GM12878 (cell line): ENCODE results near the gene SORT1. TPM values are rescaled to one million over a fixed set of nuclear protein-coding genes. Genes with fewer than 3 reads are reported as not detected.

Experiments
- ATAC-seq: fragments of 200-7000 bp; cut with Tn5 transposase; 3 replicates; pipeline ENCODE4 v1.9.1; 2020; ENCODE audit warnings: mild to moderate bottlenecking, moderate library complexity
- BruUV-seq: library from RNA; stranded (reverse); fragments of 400-500 nt; replicated peaks from 2 replicates; lab custom pipeline; 2021; lab: Mats Ljungman, UMichigan
- CTCF ChIA-PET: fragments of 300-600 bp; sonication (Branson Sonifier 250); formaldehyde crosslinking; extraction: SDS; loops from one replicate; lab custom pipeline; 2021; ENCODE audit warnings: inconsistent platforms; lab: Yijun Ruan, JAX
- POLR2A ChIA-PET: fragments of 350-600 bp; formaldehyde crosslinking; extraction: SDS; loops from one replicate; lab custom pipeline; 2021; ENCODE audit warnings: inconsistent platforms; lab: Charles Lee
- RAD21 ChIA-PET: fragments of 300-600 bp; sonication (Branson Sonifier 250); formaldehyde crosslinking; loops from one replicate; lab custom pipeline; 2023; ENCODE audit warnings: antibody characterized with exemption; ENCODE audit not compliant: unreplicated experiment; lab: Charles Lee
- SMC1A ChIA-PET: fragments of 300-600 bp; sonication (Branson Sonifier 250); formaldehyde crosslinking; loops from one replicate; lab custom pipeline; 2023; ENCODE audit not compliant: unreplicated experiment, uncharacterized antibody; lab: Charles Lee
- DNase-seq: peaks from one replicate; pipeline ENCODE4 v3.0.0-alpha.2; 2011; ENCODE audit warnings: low read depth, low spot score
- FAIRE-seq: peaks from 3 replicates; lab custom pipeline; 2011; peaks lifted over from hg19 to GRCh38; lab: Jason Lieb, UNC
- H2AFZ ChIP-seq: 2 replicates; pipeline ENCODE4 v1.6.0; 2011; ENCODE audit warnings: low read depth, low read length, control low read depth; ENCODE audit not compliant: control insufficient read depth
- H3K27ac ChIP-seq: 2 replicates; pipeline ENCODE4 v1.5.1; 2011; ENCODE audit warnings: control low read depth; ENCODE audit not compliant: control insufficient read depth, insufficient read depth
- H3K27me3 ChIP-seq, 2 experiments: replicated peaks in 1 of 2; 2 replicates each; pipeline versions ENCODE4 v1.6.0 to v1.6.1; 2011; ENCODE audit warnings: low read length in 1 of 2; ENCODE audit not compliant: control insufficient read depth in 2 of 2, insufficient read depth in 2 of 2
- H3K36me3 ChIP-seq, 2 experiments: 2 replicates each; pipeline ENCODE4 v1.5.1; 2011; ENCODE audit warnings: low read length in 1 of 2; ENCODE audit not compliant: control insufficient read depth in 2 of 2, insufficient read depth in 2 of 2
- H3K4me1 ChIP-seq: 2 replicates; pipeline ENCODE4 v1.6.1; 2011; ENCODE audit warnings: mild to moderate bottlenecking, low read length, moderate library complexity, mixed read lengths; ENCODE audit not compliant: control insufficient read depth, insufficient read depth
- H3K4me2 ChIP-seq: 2 replicates; pipeline ENCODE4 v1.6.0; 2011; ENCODE audit warnings: control low read depth; ENCODE audit not compliant: control insufficient read depth, insufficient read depth
- H3K4me3 ChIP-seq: fragments of 200-600 bp; sonication (generic); 2 replicates; pipeline ENCODE4 v1.5.1; 2016
- H3K79me2 ChIP-seq: 2 replicates; pipeline ENCODE4 v1.6.0; 2011; ENCODE audit warnings: low read length; ENCODE audit not compliant: control insufficient read depth, insufficient read depth
- H3K9ac ChIP-seq: 2 replicates; pipeline ENCODE4 v1.8.0; 2011; ENCODE audit warnings: low read length, control low read depth, mixed read lengths; ENCODE audit not compliant: control insufficient read depth, insufficient read depth
- H3K9me3 ChIP-seq: replicated peaks from 3 replicates; pipeline ENCODE4 v1.5.1; 2011; ENCODE audit warnings: mild to moderate bottlenecking, low read length; ENCODE audit not compliant: control insufficient read depth, insufficient read depth
- H4K20me1 ChIP-seq: 2 replicates; pipeline ENCODE4 v1.6.0; 2011; ENCODE audit not compliant: control insufficient read depth, insufficient read depth
- BCL3 ChIP-seq: IDR thresholded peaks from 2 replicates; pipeline ENCODE4 v1.6.1; 2011; ENCODE audit warnings: borderline replicate concordance, low read depth, mild to moderate bottlenecking, moderate library complexity, low read length; ENCODE audit not compliant: insufficient read depth, poor library complexity, severe bottlenecking
- CEBPZ ChIP-seq: fragments of 150-350 bp; IDR thresholded peaks from 2 replicates; pipeline ENCODE4 v1.6.1; 2016; ENCODE audit warnings: low read depth, low read length
- EP300 ChIP-seq, 2 experiments: fragments of 150-350 bp in 1 of 2; IDR thresholded peaks; 2 replicates each; pipeline ENCODE4 v1.6.1; 2011 to 2012; ENCODE audit warnings: low read depth in 2 of 2, low read length in 2 of 2, borderline replicate concordance in 1 of 2, improper control_type of control experiment in 1 of 2, inconsistent platforms in 1 of 2; ENCODE audit not compliant: control insufficient read depth in 1 of 2
- HSF1 ChIP-seq: fragments of 150-350 bp; IDR thresholded peaks from 2 replicates; pipeline ENCODE4 v1.6.1; 2014; ENCODE audit warnings: mild to moderate bottlenecking, low read depth, low read length
- IKZF2 ChIP-seq, 2 experiments: fragments of 450-650 bp; IDR thresholded peaks; 2 replicates each; pipeline ENCODE4 v1.6.1; 2017; ENCODE audit warnings: mild to moderate bottlenecking in 2 of 2, moderate library complexity in 2 of 2
- KDM1A ChIP-seq: fragments of 200-600 bp; sonication (generic); IDR thresholded peaks from 2 replicates; pipeline ENCODE4 v1.6.1; 2016; ENCODE audit warnings: borderline replicate concordance
- MEF2A ChIP-seq: IDR thresholded peaks from 2 replicates; pipeline ENCODE4 v1.6.1; 2011; ENCODE audit warnings: low read depth, mild to moderate bottlenecking, low read length, moderate library complexity; ENCODE audit not compliant: insufficient read depth
- NKRF ChIP-seq: fragments of 450-650 bp; conservative IDR thresholded peaks from 2 replicates; pipeline ENCODE4 v1.6.1; 2017; ENCODE audit warnings: mild to moderate bottlenecking, moderate library complexity
- NR2C2 ChIP-seq: IDR thresholded peaks from 2 replicates; pipeline ENCODE4 v1.6.1; 2011; ENCODE audit warnings: borderline replicate concordance, low read depth; ENCODE audit not compliant: control insufficient read depth, insufficient read length
- PKNOX1 ChIP-seq: fragments of 450-650 bp; IDR thresholded peaks from 2 replicates; pipeline ENCODE4 v1.6.1; 2016; ENCODE audit warnings: mild to moderate bottlenecking
- RCOR1 ChIP-seq: conservative IDR thresholded peaks from 2 replicates; pipeline ENCODE4 v1.6.1; 2012; ENCODE audit warnings: low read depth, low read length, improper control_type of control experiment
- SIN3A ChIP-seq: IDR thresholded peaks from 2 replicates; pipeline ENCODE4 v1.6.1; 2012; ENCODE audit warnings: low read depth, low read length, improper control_type of control experiment
- WRNIP1 ChIP-seq: IDR thresholded peaks from 2 replicates; pipeline ENCODE4 v1.6.1; 2011; ENCODE audit warnings: low read depth, low read length, improper control_type of control experiment, borderline replicate concordance
- ZNF24 ChIP-seq: fragments of 450-650 bp; IDR thresholded peaks from 2 replicates; pipeline ENCODE4 v1.6.1; 2017; ENCODE audit warnings: antibody characterized with exemption, mild to moderate bottlenecking
- WGBS: methylation state at CpG from one replicate; pipeline ENCODE4 v1.1.6; 2016; ENCODE audit warnings: low lambda C conversion rate; ENCODE audit not compliant: insufficient replicate concordance, insufficient coverage; ENCODE audit errors: missing lambda C conversion rate; 5-methylcytosine and 5-hydroxymethylcytosine counted together
- in situ Hi-C: fragments of 300-500 bp; cut with MboI; formaldehyde crosslinking; loops from 9 replicates; pipeline ENCODE4 v1.14.3; 2018; ENCODE audit warnings: mixed read lengths
- intact Hi-C: fragments of 100-400 bp; cut with micrococcal nuclease; formaldehyde crosslinking; loops from one replicate; pipeline ENCODE4 v1.14.2; 2022; ENCODE audit not compliant: unreplicated experiment
- polyA plus RNA-seq, 11 experiments: library from polyadenylated mRNA; depleted of rRNA in 4 of 11; unstranded in 6 of 11; stranded (reverse) in 5 of 11; fragments of >200 nt; fragmentation: Nextera tagmentation in 4 of 11; fragmentation: Illumina TruSeq in 1 of 11; extraction: Ambion mirVana in 4 of 11; extraction: Trizol in 1 of 11; gene quantifications; 1 replicate in 1 of 11; 2 replicates in 10 of 11; pipeline versions ENCODE4 v1.2.1 to v1.2.3, GENCODE V29; 2011 to 2016; ENCODE audit warnings: inconsistent platforms in 2 of 11, missing spikeins in 2 of 11, low read depth in 1 of 11
- total RNA-seq, 4 experiments: library from RNA; depleted of rRNA in 3 of 4; stranded (reverse); fragments of >200 nt in 3 of 4; fragmentation: Illumina TruSeq in 1 of 4; extraction: Trizol in 1 of 4; gene quantifications; 2 replicates each; pipeline versions ENCODE4 v1.2.1 to v1.2.3, GENCODE V29; 2013 to 2021

SORT1 gene
- total and polyA plus RNA-seq, 10 of the 15 experiments (the other 5 are each of a cell fraction or from before 2014, with no cell fraction given) = 0.06 to 1.9 (median 0.33) TPM; not detected in 1

GRCh38 chr1:109367626-109368025 lies 30.1 kb downstream of the SORT1 start:
- SMC1A ChIA-PET = no interaction called here
- H4K20me1 ChIP-seq = no peaks in the 10 kb centered on the region
- no peak for ATAC-seq
- no peak for TF ChIP-seq PKNOX1
- no peak for TF ChIP-seq NKRF
- no peak for TF ChIP-seq EP300 (IDR thresholded peaks at IDR 0.05; ENCODE audit: borderline replicate concordance in 1 of 2, control insufficient read depth in 1 of 2, low read depth in 2 of 2, low read length in 2 of 2)
- no peak for TF ChIP-seq RCOR1
- no peak for TF ChIP-seq ZNF24
- no peak for TF ChIP-seq HSF1
- TF ChIP-seq NR2C2 = no peak
- no peak for TF ChIP-seq IKZF2 (IDR thresholded peaks at IDR 0.05)
- no peak for TF ChIP-seq SIN3A
- no peak for TF ChIP-seq KDM1A
- TF ChIP-seq BCL3 = no peak
- no peak for TF ChIP-seq CEBPZ
- TF ChIP-seq MEF2A = no peak
- TF ChIP-seq WRNIP1 = no peak

More at GRCh38 chr1:109367626-109368025, 30.1 kb downstream of the SORT1 start:
- H3K27me3 ChIP-seq = no peaks in the 10 kb centered on the region
- BruUV-seq = no TSS peak
- no peak overlapping the region for H3K4me2 ChIP-seq
- no peak overlapping the region for H3K4me3 ChIP-seq
- no peak for FAIRE-seq
- 52% methylated on average over 3 of the region's 3 CpGs for WGBS
- intact Hi-C loops (no loop called here), in situ Hi-C loops (no loop called here)
- H3K79me2 ChIP-seq = no peaks in the 10 kb centered on the region
- no peaks in the 10 kb centered on the region for H3K36me3 ChIP-seq
- H3K4me1 ChIP-seq = peaks cover 9% of the 10 kb centered on the region; the same call in 1 of the 2 replicates
- H2AFZ ChIP-seq = no peak overlapping the region
- no peak overlapping the region for H3K9ac ChIP-seq
- RAD21 ChIA-PET = no interaction called here
- CTCF ChIA-PET = interaction anchor here (1.0 to 1.2 kb wide), 2 partner anchors 19 to 90 kb away, joined by 3 read pairs; no protein-coding TSS in a partner anchor
- POLR2A ChIA-PET = no interaction called here
- H3K9me3 ChIP-seq = no peaks in the 10 kb centered on the region
- DNase-seq = no peak
- H3K27ac ChIP-seq = no peak overlapping the region
